NB4 (cell line): ENCODE results near the gene BHLHA15.

Source experiments
- POLR2A ChIP-seq: IDR thresholded peaks from 2 replicates; pipeline ENCODE4 v1.6.1; 2011; ENCODE audit warnings: mild to moderate bottlenecking; ENCODE audit not compliant: insufficient read length; ENCODE audit errors: extremely low read depth
- TF ChIP-seq, protein P1 (sequence below): IDR thresholded peaks from one replicate; pipeline ENCODE4 v1.5.1; 2012; ENCODE audit warnings: low read depth, low read length

DNA sequence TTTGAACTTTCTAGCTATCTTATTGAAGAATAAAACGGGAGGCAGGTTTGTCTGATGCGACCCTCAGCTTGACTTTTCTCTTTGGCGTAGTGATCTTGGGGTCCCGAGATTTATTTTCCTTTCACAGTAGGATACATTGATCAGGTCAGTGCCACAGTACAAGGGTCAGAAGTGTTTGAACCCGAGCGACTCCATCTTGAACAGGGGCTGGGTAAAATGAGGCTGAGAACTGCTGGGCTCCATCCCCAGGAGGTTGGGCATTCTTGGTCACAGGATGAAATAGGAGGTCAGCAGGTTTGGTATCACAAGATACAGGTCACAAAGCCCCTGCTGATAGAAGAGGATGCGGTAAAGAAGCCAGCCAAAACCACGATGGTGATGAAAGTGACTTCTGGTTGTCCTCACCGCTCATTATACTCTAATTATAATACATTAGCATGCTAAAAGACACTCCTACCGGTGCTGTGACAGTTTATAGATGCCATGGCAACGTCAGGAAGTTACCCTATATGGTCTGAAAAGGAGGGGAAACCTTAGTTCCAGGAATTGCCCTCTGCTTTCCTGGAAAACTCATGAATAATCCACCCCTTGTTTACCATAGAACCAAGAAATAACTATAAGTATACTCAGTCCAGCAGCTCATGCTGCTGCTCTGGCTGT lies 43.8 kb downstream of the BHLHA15 start:
- TF ChIP-seq, protein P1, sequence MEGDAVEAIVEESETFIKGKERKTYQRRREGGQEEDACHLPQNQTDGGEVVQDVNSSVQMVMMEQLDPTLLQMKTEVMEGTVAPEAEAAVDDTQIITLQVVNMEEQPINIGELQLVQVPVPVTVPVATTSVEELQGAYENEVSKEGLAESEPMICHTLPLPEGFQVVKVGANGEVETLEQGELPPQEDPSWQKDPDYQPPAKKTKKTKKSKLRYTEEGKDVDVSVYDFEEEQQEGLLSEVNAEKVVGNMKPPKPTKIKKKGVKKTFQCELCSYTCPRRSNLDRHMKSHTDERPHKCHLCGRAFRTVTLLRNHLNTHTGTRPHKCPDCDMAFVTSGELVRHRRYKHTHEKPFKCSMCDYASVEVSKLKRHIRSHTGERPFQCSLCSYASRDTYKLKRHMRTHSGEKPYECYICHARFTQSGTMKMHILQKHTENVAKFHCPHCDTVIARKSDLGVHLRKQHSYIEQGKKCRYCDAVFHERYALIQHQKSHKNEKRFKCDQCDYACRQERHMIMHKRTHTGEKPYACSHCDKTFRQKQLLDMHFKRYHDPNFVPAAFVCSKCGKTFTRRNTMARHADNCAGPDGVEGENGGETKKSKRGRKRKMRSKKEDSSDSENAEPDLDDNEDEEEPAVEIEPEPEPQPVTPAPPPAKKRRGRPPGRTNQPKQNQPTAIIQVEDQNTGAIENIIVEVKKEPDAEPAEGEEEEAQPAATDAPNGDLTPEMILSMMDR: no peak
- TF ChIP-seq POLR2A: no peak
